ENCODE data around the gene CDK6. TPM values are rescaled to one million over a fixed set of nuclear protein-coding genes. Genes with fewer than 3 reads are reported as not detected.

CDK6 gene
- total and polyA plus RNA-seq, 2 of the 8 experiments (the other 6 are each of a cell fraction or from before 2014, with no cell fraction given) = 5.9 to 18.9 TPM

GRCh38 chr7:92658671-92659070 is 177.7 kb downstream of the CDK6 start:
- Histone ChIP-seq H2AFZ (ENCODE audit: low read length) (no peak overlapping the region), H3K27me3 (replicated peaks in 1 of 4; ENCODE audit: control insufficient read depth in 3 of 4, extremely low read depth in 1 of 4, insufficient read depth in 3 of 4, low read length in 3 of 4) (no peaks in the 10 kb centered on the region)

More at GRCh38 chr7:92658671-92659070, 177.7 kb downstream of the CDK6 start:
- no peaks in the 10 kb centered on the region for H3K79me1 ChIP-seq (ENCODE audit: low read depth, low read length)
- H4K8ac ChIP-seq (ENCODE audit: extremely low read depth, insufficient read depth, low read length) = no peak overlapping the region
- H3K4me2 ChIP-seq (ENCODE audit: insufficient read depth in 1 of 2, low read depth in 2 of 2, low read length in 2 of 2) = no peak overlapping the region
- no peaks in the 10 kb centered on the region for H3K36me3 ChIP-seq (ENCODE audit: control insufficient read depth in 2 of 4, insufficient read depth in 4 of 4, low read length in 3 of 4)
- H3K9ac ChIP-seq (replicated peaks in 1 of 4; ENCODE audit: extremely low read depth in 1 of 4, low read depth in 3 of 4, low read length in 3 of 4) = no peak overlapping the region
- no peak overlapping the region for H2AK5ac ChIP-seq (ENCODE audit: low read depth, low read length)
- no peak for TF ChIP-seq ZNF274 (IDR thresholded peaks at IDR 0.05; ENCODE audit: borderline replicate concordance, extremely low read depth, low read length)
- no peak overlapping the region for H3K4me3 ChIP-seq (ENCODE audit: extremely low read depth in 1 of 4, insufficient read depth in 2 of 4, low read depth in 3 of 4, low read length in 4 of 4)
- H2BK5ac ChIP-seq (ENCODE audit: low read depth, low read length) = no peak overlapping the region
- no peak overlapping the region for H2BK20ac ChIP-seq (ENCODE audit: low read length)
- no peaks in the 10 kb centered on the region; the same call in 1 of the 2 replicates for H3K23me2 ChIP-seq (ENCODE audit: low read depth, low read length)
- H2BK15ac ChIP-seq (ENCODE audit: low read length) = no peak overlapping the region
- no peak overlapping the region for H3K4ac ChIP-seq (replicated peaks; ENCODE audit: insufficient read length, low read depth, low read length)
- no peak overlapping the region for H2BK12ac ChIP-seq (ENCODE audit: low read depth, low read length)
- H2BK120ac ChIP-seq (replicated peaks; ENCODE audit: low read depth, low read length) = no peak overlapping the region
- WGBS, 2 experiments (ENCODE audit: extremely low coverage in 1 of 2, insufficient coverage in 1 of 2, insufficient read length in 1 of 2, insufficient replicate concordance in 2 of 2, low coverage in 1 of 2, low lambda C conversion rate in 2 of 2, missing lambda C conversion rate in 1 of 2) = 86% methylated on average over 4 of the region's 4 CpGs; no CpG with 5 or more reads in 1 of the 2 experiments
- H3K18ac ChIP-seq (ENCODE audit: extremely low read depth, low read length) = no peak overlapping the region
- no peak overlapping the region for H3K14ac ChIP-seq (ENCODE audit: insufficient read length)
- CTCF ChIA-PET (ENCODE audit: partially characterized antibody) = interaction anchor here (0.6 to 1.4 kb wide), 2 partner anchors 9 to 397 kb away, joined by 3 to 4 read pairs; no protein-coding TSS in a partner anchor
- H3K56ac ChIP-seq (replicated peaks; ENCODE audit: insufficient read length, low read depth, low read length) = no peak overlapping the region
- no peaks in the 10 kb centered on the region for H3K4me1 ChIP-seq (replicated peaks in 1 of 4; ENCODE audit: control insufficient read depth in 3 of 4, insufficient read depth in 4 of 4, low read length in 3 of 4)
- POLR2A ChIA-PET (ENCODE audit: partially characterized antibody) = no interaction called here
- H4K5ac ChIP-seq (ENCODE audit: insufficient read length, low read depth, low read length) = no peak overlapping the region
- no peak overlapping the region for H3K23ac ChIP-seq (ENCODE audit: insufficient read length)
- DNase-seq (ENCODE audit: low read depth in 1 of 2, low spot score in 2 of 2) = no peak
- H3K79me2 ChIP-seq (ENCODE audit: control insufficient read depth in 1 of 2, insufficient read depth in 2 of 2, low read length in 2 of 2) = no peaks in the 10 kb centered on the region
- no peak overlapping the region for H3K27ac ChIP-seq (ENCODE audit: low read depth, low read length)
- H3K9me3 ChIP-seq (ENCODE audit: insufficient read depth in 2 of 2, low read depth in 1 of 2, low read length in 1 of 2) = no peaks in the 10 kb centered on the region
- H4K20me1 ChIP-seq (replicated peaks in 1 of 2; ENCODE audit: control insufficient read depth in 1 of 2, insufficient read depth in 2 of 2, low read length in 2 of 2) = no peaks in the 10 kb centered on the region
- no peak overlapping the region for H4K91ac ChIP-seq (replicated peaks; ENCODE audit: insufficient read length, low read length)
- no peak for FAIRE-seq

Data from H1 (cell line).